ENCODE measurements around the gene CCDC30. TPM values are rescaled to one million over a fixed set of nuclear protein-coding genes. Genes with fewer than 3 reads are reported as not detected.

The CCDC30 gene
- total and polyA plus RNA-seq, 9 donors = 3.8 to 11.7 (median 6.7) TPM

GRCh38 chr1:42576935-42577334 is 113.8 kb downstream of the CCDC30 start:
- Histone ChIP-seq H3K27me3 (no peaks in the 10 kb centered on the region), H3K36me3 (no peaks in the 10 kb centered on the region), H3K4me1 (ENCODE audit: insufficient read depth) (no peaks in the 10 kb centered on the region), H3K9me3 (no peaks in the 10 kb centered on the region), H3K27ac (no peak overlapping the region), H3K4me3 (no peak overlapping the region)
- no peak for TF ChIP-seq EP300 (IDR thresholded peaks at IDR 0.05)
- TF ChIP-seq POLR2A (IDR thresholded peaks at IDR 0.05) = no peak
- TF ChIP-seq, protein P1, sequence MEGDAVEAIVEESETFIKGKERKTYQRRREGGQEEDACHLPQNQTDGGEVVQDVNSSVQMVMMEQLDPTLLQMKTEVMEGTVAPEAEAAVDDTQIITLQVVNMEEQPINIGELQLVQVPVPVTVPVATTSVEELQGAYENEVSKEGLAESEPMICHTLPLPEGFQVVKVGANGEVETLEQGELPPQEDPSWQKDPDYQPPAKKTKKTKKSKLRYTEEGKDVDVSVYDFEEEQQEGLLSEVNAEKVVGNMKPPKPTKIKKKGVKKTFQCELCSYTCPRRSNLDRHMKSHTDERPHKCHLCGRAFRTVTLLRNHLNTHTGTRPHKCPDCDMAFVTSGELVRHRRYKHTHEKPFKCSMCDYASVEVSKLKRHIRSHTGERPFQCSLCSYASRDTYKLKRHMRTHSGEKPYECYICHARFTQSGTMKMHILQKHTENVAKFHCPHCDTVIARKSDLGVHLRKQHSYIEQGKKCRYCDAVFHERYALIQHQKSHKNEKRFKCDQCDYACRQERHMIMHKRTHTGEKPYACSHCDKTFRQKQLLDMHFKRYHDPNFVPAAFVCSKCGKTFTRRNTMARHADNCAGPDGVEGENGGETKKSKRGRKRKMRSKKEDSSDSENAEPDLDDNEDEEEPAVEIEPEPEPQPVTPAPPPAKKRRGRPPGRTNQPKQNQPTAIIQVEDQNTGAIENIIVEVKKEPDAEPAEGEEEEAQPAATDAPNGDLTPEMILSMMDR (IDR thresholded peaks at IDR 0.05) = no peak
- no peak for DNase-seq
- WGBS, 3 donors = 50 to 56% (median 55%) methylated on average over 1 of the region's 1 CpG
- intact Hi-C loops (cut with DNase I) = loop anchor here in 1 of 4 donors (5.0 kb wide), 1 partner anchor 495 kb away; no protein-coding TSS in a partner anchor

GRCh38 chr1:42586016-42586415 is 122.9 kb downstream of the CCDC30 start:
- Histone ChIP-seq H3K4me3 (no peak overlapping the region), H3K4me1 (ENCODE audit: insufficient read depth) (no peaks in the 10 kb centered on the region), H3K36me3 (no peaks in the 10 kb centered on the region), H3K9me3 (no peaks in the 10 kb centered on the region), H3K27ac (no peak overlapping the region), H3K27me3 (no peaks in the 10 kb centered on the region)
- 91 to 95% (median 92%) methylated on average over 3 of the region's 3 CpGs for WGBS, 3 donors
- TF ChIP-seq EP300 (IDR thresholded peaks at IDR 0.05) (no peak), POLR2A (IDR thresholded peaks at IDR 0.05) (no peak)
- TF ChIP-seq, protein P1 (IDR thresholded peaks at IDR 0.05) = no peak
- intact Hi-C loops (cut with DNase I) = no loop called here
- DNase-seq = no peak

DNA sequence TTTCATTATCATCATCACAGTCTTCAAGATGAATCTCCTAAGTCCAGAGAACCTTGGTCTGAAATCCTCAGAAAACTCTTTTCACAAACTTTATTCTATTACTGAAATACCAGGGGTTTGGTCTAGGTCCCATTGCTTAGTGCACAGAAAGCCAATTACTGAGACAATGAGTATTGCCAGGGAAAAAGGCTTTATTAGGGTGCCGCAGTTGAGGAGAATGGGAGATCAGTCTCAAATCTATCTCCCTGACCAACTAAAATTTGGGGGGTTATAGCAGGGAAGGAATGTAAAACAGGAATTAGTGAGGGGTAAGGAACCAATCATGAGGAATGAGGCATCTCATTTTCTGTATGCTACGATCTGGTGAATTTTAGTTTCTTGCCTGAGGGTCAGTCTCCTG is 124.7 kb downstream of the CCDC30 start:
- Histone ChIP-seq H3K36me3 (no peaks in the 10 kb centered on the region), H3K4me3 (no peak overlapping the region), H3K27me3 (no peaks in the 10 kb centered on the region), H3K9me3 (no peaks in the 10 kb centered on the region), H3K4me1 (ENCODE audit: insufficient read depth) (no peaks in the 10 kb centered on the region), H3K27ac (no peak overlapping the region)
- TF ChIP-seq EP300 (IDR thresholded peaks at IDR 0.05) (no peak), POLR2A (IDR thresholded peaks at IDR 0.05) (no peak)
- TF ChIP-seq, protein P1 (IDR thresholded peaks at IDR 0.05) = no peak
- DNase-seq = no peak
- intact Hi-C loops (cut with DNase I) = no loop called here
- WGBS, 3 donors = 97 to 99% (median 98%) methylated on average over 2 of the region's 2 CpGs

- no peaks in the 10 kb centered on the region for H3K4me1 ChIP-seq (ENCODE audit: insufficient read depth)
- H3K4me3 ChIP-seq = no peak overlapping the region
- intact Hi-C loops (cut with DNase I) = no loop called here
- no peak for DNase-seq
- H3K9me3 ChIP-seq = no peaks in the 10 kb centered on the region
- H3K27me3 ChIP-seq = no peaks in the 10 kb centered on the region
- no peaks in the 10 kb centered on the region for H3K36me3 ChIP-seq
- H3K27ac ChIP-seq = no peak overlapping the region
- TF ChIP-seq POLR2A (IDR thresholded peaks at IDR 0.05) = no peak
- TF ChIP-seq, protein P1 (IDR thresholded peaks at IDR 0.05) = no peak
- no peak for TF ChIP-seq EP300 (IDR thresholded peaks at IDR 0.05)
- WGBS, 3 donors = 94 to 96% (median 95%) methylated on average over 3 of the region's 3 CpGs
Measured at GRCh38 chr1:42592811-42593210, 129.7 kb downstream of the CCDC30 start.
